GM10266 (cell line): ENCODE data around the gene TYW1.
"Not testable (repeated sequence)": the region's sequence is repeated elsewhere in the genome, so short reads cannot be mapped to it uniquely, and the experiment has no call there.

Source experiments
- DNase-seq: peaks from one replicate; pipeline ENCODE4 v3.0.0; 2012; ENCODE audit errors: extremely low spot score
- TF ChIP-seq, protein P1 (sequence below): IDR thresholded peaks from 2 replicates; pipeline ENCODE4 v1.5.1; 2012; ENCODE audit warnings: mild to moderate bottlenecking, low read depth; ENCODE audit not compliant: control insufficient read depth, insufficient read depth; ENCODE audit errors: missing control alignments

TYW1 gene

GRCh38 chr7:67251986-67252558, 255.4 kb downstream of the TYW1 start:
- TF ChIP-seq, protein P1, sequence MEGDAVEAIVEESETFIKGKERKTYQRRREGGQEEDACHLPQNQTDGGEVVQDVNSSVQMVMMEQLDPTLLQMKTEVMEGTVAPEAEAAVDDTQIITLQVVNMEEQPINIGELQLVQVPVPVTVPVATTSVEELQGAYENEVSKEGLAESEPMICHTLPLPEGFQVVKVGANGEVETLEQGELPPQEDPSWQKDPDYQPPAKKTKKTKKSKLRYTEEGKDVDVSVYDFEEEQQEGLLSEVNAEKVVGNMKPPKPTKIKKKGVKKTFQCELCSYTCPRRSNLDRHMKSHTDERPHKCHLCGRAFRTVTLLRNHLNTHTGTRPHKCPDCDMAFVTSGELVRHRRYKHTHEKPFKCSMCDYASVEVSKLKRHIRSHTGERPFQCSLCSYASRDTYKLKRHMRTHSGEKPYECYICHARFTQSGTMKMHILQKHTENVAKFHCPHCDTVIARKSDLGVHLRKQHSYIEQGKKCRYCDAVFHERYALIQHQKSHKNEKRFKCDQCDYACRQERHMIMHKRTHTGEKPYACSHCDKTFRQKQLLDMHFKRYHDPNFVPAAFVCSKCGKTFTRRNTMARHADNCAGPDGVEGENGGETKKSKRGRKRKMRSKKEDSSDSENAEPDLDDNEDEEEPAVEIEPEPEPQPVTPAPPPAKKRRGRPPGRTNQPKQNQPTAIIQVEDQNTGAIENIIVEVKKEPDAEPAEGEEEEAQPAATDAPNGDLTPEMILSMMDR: no peak

GRCh38 chr7:67255076-67255475, 258.4 kb downstream of the TYW1 start:
- not testable (repeated sequence) for DNase-seq

More at GRCh38 chr7:67251986-67252558, 255.4 kb downstream of the TYW1 start:
- DNase-seq: no peak

DNA sequence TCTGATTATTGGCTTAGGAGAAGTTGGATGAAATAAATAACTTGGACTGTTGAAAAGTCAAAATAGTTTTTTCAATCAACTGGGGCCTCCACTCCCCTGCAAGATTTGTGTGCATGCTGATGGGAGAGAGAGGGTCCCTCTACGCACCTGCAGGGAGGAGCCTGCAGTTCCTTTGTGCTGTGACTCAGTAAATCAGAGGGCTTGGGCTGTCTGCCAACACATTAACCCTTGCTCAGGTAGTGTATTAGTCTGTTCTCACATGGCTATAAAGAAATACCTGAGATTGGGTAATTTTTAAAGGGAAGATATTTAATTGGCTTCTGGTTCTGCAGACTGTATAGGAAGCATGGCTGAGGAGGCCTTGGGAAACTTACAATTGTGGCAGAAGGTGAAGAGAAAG, 261.1 kb downstream of the TYW1 start:
- not testable (repeated sequence) for DNase-seq

DNA sequence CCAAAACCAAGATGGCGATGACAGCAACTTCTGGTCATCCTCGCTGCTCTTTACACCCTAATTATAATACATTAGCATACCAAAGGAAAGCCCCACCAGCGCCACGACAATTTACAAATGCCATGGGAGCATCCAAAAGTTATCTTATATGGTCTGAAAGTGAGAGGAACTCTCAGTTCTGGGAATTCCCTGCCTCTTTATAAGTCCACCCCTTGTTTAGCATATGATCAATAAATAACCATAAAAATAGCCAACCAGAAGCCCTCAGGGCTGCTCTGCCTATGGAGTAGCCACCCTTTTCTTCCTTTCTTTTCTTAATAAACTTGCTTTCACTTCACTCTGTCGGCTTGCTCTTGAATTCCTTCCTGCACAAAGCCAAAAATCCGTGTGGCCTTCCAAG, 262.7 kb downstream of the TYW1 start:
- DNase-seq: not testable (repeated sequence)

DNA sequence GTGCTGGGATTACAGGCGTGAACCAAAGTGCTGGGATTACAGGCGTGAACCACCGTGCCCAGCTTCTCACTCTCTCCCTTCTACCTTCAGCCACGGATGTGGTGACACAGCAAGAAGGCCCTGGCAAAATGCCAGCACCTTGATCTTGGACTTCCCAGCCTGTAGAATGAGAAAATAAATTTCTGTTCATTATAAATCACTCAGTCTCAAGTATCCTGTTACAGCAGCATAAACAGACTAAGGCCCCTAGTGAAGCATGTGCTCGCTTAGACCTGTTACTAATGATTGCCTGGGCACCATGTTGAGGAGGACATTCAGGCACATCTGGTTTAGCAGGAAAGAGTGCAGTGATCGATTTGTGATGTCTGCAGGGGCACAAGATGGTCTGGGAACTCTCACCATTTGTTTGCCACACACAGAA, 263.5 kb downstream of the TYW1 start:
- DNase-seq: not testable (repeated sequence)

DNA sequence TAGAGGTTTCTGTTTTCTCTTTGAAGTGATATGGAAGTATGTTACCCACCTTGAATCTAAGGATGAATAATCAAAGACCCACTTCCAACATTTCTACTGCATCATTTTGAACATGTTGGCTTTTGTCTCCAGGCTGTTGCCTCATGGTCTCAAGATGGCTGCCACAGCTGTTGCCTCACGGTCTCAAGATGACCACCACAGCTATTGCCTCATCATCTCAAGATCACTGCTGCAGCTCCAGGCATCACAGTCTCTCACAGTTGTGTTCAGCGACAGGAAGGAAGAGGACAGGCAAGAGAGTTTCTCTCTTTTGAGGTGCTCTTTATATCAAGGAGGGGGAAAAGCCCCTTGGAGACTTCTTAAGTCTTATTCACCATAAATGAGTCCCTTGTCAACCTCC, 267.4 kb downstream of the TYW1 start:
- not testable (repeated sequence) for DNase-seq

DNA sequence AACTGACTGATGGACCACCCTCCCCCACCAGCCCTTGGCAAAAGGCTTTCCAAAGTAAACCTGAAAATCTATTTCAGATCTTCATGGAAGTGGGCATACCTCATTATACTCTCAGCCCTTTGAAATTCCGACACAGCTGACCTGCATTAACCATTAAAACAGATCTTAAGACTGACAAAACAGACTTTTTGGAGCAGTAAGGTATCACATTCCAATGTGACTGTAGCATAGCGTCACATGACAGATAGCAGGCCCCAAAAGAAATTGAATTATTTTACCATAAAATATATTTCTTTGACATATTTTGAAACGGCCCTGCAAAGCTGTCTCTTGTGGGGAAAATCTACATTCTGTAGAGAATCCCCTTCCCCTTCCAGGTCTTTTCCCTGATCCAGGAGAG, 269.4 kb downstream of the TYW1 start:
- DNase-seq: not testable (repeated sequence)

DNA sequence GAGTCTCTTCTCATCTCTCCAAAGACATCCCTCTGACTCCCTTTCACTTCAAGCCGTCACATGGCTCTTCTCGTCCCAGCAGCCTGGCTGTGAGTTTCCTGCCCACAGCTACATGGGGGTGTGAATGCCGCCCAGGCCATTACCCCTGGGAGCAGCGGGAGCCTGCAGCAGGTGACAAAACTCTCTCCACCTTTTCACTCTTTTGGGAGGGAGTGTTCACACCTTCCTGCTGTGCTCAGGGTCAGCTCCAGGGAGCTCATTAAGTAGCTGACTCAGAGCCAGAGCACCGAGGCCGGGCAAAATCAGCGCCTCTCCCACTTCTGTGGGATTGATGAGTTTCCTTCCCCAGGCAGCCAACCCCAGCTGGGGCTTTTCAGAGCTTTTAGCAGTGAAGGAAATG, 271.3 kb downstream of the TYW1 start:
- DNase-seq: no peak
- TF ChIP-seq, protein P1: no peak

DNA sequence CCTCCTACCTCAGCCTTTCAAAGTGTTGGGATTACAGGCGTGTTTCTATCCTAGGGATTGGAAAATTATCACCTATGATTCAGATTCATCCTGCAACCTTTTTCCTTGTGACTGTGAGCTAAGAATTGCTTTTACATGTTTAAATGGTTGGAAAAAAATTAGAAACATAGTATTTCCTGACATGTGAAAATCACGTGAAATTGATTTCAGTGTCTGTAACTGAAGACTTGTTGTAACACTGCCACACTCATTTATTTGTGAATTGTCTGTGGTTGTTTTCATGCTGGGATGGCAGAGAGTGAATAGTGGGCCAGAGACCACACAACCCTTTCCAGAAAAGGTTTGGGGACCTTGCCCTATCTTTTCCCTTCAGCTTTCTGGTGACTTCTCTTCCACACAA, 273.3 kb downstream of the TYW1 start:
- not testable (repeated sequence) for DNase-seq
